PFSK-1 (cell line): Measurements from ENCODE around the gene CHMP5.

Experiments used
- FOXP2 ChIP-seq: optimal IDR thresholded peaks from 2 replicates; pipeline ENCODE3; 2011; ENCODE audit warnings: borderline replicate concordance, control low read depth, inconsistent platforms; ENCODE audit not compliant: insufficient read depth; ENCODE audit errors: extremely low read length, extremely low read depth
- POLR2AphosphoS5 ChIP-seq: IDR thresholded peaks from 2 replicates; pipeline ENCODE4 v1.6.1; 2012; ENCODE audit warnings: low read depth, mild to moderate bottlenecking, control low read depth, low read length, moderate library complexity
- REST ChIP-seq, 2 experiments: IDR thresholded peaks; 2 replicates each; pipeline versions ENCODE4 v1.6.1 to v1.8.0; 2011 to 2012; ENCODE audit warnings: low read depth in 2 of 2, low read length in 2 of 2, control low read depth in 1 of 2, inconsistent platforms in 1 of 2, mild to moderate bottlenecking in 1 of 2, moderate library complexity in 1 of 2; ENCODE audit not compliant: insufficient read depth in 1 of 2
- SIN3A ChIP-seq: IDR thresholded peaks from 2 replicates; pipeline ENCODE4 v1.6.1; 2012; ENCODE audit warnings: mild to moderate bottlenecking, low read length, moderate library complexity, borderline replicate concordance; ENCODE audit not compliant: insufficient read depth
- TAF1 ChIP-seq: IDR thresholded peaks from 2 replicates; pipeline ENCODE4 v1.6.1; 2012; ENCODE audit warnings: low read length, control low read depth, borderline replicate concordance; ENCODE audit not compliant: insufficient read depth

The CHMP5 gene

GRCh38 chr9:33331377-33331891 lies 66.6 kb downstream of the CHMP5 start:
- TF ChIP-seq POLR2AphosphoS5 = no peak
- TF ChIP-seq TAF1 = no peak
- TF ChIP-seq REST (IDR thresholded peaks at IDR 0.05; ENCODE audit: insufficient read depth in 1 of 2, low read depth in 2 of 2, low read length in 2 of 2) = no peak
- TF ChIP-seq FOXP2 = no peak
- no peak for TF ChIP-seq SIN3A
